ENCODE results near the gene MPST. TPM values are rescaled to one million over a fixed set of nuclear protein-coding genes. Genes with fewer than 3 reads are reported as not detected.

MPST gene
- total RNA-seq, 1 donor from 2014 or later: 146 TPM

DNA sequence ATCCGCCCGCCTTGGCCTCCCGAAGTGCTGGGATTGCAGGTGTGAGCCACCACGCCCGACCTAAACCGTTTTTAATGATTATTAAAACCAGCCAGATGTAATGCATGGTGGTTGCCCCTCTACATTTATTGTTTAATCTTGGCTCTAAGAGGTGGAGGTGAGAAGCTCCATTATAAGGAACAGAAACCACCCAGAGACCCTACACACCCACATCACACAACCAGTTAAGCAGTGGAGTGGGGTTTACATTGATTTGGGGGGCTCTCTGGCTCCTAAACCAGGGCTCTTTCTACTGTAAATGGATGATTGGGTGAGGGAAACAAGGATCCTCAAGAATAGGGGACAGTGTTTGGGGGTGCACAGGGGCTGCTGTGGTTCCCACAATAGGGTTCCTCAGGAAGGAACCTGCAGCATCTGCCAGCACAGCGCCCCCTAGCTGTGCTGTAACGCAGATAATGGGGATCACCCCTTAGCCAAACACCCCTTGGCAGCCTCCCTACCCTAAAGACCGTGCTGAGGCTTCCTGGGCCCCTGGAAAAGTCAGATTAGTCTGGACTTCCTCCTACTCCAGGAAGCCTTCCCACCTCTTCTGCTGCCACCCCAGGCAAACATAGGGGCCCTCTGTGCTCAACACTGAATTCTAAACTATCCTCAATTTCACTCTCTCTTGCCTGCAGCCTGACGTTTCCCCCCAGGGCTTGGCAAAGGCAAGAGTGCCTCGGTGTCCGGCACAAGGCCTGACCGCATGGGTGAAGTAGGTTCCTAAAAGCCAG is 2.4 kb downstream of the MPST start:
- DNase-seq (ENCODE audit: low read depth in 2 of 2): peak; percentile 62 to 65

DNA sequence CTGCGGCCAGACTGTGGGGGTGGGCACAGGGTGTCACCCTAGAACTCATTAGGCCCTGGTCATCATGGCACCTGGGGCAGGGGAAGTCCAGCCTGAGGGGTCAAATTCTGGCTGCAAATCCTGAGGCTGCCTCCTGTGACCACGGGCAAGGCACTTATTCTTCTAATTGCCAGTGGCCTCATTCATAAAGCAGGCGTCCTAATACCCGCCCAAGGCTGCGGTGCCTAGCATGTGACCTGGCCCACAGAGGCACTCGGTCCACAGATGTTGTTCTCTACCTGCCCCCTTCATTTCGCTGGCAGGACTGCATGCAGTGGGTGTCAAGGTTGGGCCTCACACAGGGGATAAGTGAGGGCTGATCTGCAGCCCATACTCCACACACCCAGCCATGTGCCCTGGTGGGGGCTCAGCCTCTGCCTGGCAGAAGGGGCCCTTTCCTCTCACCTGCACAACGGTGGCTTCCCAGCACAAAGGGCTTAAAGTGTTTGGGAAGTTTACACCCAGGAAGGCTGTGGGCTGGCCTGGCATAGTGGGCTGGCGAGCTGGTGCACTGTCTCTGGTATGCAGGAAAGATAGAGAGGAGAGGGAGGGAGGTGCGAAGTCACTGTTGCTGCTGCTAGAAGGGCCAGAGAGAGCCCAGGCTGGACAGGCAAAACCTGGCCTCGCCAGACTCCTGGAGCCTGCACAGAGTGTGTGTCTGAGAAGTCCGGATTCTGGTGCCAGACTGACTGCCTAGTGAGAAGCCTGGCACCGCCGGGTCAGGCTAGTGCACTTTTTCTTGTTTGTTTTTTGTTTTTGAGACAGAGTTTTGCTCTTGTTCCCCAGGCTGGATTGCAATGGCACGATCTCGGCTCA is 3.2 kb downstream of the MPST start:
- DNase-seq (ENCODE audit: low read depth in 2 of 2): no peak

DNA sequence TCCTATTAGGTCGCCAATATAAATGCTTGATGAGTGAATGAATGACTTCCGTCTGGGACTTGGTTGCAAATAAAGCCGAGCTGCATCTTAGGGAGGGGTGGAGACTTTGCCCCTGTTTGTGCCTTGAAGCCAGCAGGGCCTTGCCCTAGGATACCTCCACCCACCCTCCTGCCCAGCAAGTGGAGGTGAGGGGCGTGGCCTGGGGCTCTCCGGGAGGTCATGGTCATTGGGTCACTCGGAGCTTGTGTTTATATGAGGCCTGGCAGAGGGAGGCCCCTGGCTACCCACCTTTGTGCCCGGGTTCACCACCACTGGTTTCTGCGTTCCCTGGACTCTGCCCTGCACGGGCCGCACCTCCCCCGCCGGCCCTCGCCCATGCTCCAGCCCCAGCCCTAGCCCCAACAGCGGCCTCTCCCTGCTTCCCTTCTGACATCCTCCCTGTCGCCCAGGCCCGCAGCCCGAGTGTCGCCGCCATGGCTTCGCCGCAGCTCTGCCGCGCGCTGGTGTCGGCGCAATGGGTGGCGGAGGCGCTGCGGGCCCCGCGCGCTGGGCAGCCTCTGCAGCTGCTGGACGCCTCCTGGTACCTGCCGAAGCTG is 4.3 kb downstream of the MPST start:
- no peak for DNase-seq (ENCODE audit: low read depth in 2 of 2)

DNA sequence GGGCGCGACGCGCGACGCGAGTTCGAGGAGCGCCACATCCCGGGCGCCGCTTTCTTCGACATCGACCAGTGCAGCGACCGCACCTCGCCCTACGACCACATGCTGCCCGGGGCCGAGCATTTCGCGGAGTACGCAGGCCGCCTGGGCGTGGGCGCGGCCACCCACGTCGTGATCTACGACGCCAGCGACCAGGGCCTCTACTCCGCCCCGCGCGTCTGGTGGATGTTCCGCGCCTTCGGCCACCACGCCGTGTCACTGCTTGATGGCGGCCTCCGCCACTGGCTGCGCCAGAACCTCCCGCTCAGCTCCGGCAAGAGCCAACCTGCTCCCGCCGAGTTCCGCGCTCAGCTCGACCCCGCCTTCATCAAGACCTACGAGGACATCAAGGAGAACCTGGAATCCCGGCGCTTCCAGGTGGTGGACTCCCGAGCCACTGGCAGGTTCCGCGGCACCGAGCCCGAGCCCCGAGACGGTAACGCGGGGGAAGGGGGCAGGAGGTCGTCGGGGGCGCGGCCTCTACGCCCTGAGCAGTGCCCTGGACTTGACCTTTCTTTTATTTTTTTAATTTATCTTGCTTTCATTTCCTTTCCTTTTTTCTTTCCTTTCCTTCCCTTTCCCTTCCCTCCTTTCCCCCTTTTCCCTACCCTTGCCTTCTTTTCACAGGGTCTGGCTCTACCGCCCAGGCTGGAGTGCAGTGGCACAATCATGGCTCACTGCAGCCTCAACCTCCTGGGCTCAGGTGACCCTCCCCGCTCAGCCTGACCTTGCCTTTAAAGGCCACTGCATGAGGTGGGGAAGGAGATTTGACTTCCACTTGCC is 5.0 kb downstream of the MPST start:
- no peak for DNase-seq (ENCODE audit: low read depth in 2 of 2)

DNA sequence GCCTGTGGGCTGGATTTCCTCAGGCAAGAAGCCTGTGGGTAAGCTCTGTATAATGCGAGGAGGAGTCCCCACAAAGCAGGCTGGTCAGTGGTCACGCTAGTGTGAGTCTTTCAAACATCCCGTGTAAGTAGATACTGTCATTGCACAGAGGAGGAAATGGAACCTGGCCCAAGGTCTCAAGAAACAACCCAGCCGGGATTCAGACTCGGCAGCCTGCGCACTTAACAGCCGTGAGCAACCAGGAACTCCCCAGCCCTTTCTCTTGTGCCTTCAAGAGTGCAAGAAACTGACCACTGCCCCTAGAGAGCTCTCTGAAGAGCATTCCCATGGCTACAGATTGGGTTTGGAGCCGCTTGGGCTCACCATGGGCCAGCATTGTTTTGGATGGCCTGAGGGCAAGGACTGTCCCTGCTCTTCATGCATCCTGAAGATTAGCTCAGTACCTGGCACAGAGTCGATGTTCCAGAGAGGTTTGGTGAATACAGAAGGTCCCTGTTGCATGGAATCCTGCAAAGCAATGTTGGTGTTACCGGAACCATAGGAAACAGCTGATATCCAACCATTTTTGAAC is 6.0 kb downstream of the MPST start:
- no peak for DNase-seq (ENCODE audit: low read depth in 2 of 2)

DNA sequence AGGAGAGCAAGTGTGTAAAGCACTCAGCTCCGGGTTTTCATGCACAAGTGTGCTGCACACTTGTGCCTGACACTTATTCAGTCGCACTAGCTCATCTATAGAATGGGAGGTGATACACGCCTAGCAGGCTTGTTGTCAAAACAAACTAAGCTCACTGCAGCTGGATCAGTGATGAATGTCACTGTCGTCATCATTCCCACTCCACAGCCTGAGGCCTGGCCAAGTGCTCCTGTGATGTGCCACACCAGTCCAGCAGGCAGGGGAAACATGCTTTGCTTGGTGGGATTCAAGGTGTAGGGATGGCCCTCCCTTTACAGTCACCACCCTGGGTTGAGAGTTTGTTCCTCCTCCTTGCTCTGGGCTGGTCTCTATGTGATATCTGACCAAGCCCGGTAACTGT is 6.8 kb downstream of the MPST start:
- no peak for DNase-seq (ENCODE audit: low read depth in 2 of 2)

DNA sequence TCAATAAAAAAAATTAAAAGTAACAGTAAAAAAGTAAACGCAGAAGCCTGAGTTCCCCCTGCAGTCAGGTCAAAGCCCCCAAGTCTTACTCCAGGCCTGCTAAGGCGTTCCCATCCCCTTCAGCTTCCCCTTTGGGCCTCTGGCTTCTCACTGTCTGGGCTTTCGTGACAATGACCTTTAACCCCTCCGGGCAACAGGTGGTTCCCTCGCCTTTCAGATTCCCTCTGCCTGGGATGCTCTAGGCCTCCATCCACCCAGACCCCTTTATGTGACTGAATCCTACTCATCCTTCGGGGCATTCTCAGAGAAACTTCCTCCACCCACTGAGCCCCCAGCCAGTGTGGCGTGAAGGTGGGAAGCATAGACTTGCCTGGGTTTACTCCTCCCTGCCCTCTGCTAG is 8.0 kb downstream of the MPST start:
- DNase-seq (ENCODE audit: low read depth in 2 of 2): no peak

DNA sequence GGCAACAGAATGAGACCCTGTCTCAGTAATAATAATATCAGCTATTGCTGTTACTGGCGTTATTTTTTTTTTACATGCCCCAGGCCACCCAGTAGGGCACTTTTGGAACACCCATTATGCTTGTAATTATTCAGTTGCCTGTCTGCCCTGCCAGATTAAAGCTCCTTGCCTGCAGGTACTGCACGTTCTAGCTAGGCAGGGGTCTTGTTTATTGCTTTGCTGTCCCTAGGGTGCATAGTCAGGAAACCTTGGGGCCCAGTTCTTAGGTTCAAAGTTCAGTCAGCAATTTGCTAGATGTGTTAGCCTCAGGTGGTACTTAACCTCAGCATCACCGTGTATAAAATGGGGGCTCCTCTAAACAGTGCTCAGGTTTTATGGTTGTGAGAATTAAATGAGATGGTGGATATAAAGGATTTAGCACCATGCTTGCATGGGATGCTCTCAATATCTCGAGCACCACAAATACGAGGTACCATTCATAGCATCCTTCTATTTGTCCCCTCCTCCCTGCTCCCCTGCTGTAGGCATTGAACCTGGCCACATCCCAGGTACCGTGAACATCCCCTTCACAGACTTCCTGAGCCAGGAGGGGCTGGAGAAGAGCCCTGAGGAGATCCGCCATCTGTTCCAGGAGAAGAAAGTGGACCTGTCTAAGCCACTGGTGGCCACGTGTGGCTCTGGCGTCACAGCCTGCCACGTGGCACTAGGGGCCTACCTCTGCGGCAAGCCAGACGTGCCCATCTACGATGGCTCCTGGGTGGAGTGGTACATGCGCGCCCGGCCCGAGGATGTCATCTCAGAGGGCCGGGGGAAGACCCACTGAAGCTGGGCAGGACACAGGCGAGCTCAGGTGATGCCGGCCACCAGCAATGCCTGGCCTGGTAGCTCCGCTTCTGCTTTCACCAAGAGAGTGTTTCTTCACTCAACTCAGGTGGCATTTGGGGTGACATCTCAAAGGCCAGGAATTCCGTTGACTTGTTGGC is 9.4 kb downstream of the MPST start:
- DNase-seq (ENCODE audit: low read depth in 2 of 2): no peak

DNA sequence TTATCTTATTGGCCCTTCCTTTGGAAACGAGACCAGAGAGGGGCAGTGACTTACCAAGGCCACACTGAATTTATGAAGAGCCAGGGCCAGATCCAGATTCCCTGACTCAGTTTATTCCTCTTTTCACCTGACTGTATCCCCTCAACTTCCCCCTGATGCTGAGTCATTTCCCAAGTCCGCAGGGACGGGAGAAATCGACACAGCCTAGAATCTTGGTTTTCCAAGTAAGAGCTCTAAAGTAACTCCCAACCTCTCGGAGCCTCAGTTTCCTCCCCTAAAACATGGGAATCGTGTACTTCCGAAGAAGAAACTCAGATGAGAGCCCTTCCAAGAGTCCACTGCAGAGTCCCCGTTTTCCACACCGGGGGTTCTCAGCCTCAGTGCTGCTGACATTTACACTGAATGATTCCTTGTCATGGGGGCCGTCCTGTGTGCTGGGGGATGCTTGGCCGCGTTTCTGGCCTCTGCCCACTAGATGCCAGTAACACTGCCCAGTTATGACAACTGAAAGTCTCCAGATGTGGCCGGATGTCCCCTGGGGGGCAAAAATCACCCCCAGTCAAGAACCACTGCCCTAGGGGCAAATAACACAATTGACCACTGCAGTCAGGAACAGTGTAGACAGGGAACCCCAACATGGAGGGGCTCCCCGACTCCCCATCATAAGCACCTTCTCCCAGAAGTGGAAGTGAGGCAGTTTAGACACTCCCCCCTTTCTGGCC is 11.2 kb downstream of the MPST start:
- DNase-seq (ENCODE audit: low read depth in 2 of 2): no peak

DNA sequence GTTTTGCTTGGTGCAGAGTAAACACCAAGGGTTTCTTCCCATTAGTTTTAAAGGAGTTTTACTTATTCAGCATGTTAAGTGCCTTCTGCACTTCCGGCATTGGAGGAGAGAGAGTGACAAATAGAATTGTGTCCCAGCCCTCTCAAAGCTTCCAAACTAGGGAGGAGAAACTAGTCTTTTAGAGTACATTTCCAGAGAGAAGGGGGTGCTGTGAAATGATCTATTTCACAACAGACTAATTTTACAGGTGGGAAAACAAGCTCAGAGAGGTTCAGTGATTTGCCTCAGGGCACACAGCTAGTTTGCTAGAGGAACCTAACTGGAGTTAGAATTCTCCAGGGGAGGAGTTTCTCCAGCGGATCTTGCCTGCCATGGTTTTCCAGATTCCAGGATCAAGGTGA is 12.6 kb downstream of the MPST start:
- no peak for DNase-seq (ENCODE audit: low read depth in 2 of 2)

DNA sequence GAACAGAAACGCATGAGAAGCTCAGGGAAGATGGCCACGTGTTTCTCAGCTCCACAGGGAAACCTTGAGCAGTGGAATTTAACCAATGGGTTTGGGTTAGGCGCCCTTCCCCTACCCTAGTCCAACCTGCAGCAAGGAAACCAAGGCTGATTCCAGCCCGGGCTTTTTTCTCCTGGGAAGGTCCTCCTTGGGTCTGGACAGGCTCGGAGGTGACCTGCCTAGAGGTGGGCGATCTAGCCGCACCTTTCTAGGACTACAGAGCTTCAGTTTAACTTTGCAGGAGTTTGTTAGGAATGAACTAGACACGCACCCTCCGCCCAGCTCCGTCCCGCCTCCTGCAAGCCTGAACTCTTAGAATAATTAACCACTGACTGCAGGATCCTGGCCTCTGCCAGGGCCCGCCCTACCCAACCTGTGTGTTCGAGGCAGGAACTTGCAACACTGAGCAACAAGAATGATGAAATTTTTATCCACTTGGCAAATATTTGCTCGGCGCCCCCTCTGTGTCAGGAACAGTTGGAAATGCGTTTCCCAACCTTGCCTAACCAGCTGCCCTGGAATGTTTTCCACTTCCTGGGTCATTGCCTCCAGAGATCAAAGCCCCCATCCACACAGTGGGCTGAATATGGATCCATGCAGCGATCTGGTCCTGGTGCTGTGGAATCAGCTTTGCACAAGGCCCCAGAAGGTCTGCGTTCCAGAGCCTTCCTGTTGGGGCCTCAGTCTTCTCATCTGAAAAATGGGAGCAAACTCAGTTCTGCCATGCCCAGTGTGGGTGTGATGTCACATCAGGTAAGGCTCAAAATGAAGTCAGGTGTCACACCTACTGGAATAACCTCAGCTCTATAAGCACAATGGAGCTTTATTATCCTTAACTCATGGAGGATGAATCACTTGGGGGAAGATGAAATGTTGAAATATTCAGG is 13.3 kb downstream of the MPST start:
- peak in 1 of 2 donors; percentile 49 for DNase-seq (ENCODE audit: low read depth in 2 of 2)

DNA sequence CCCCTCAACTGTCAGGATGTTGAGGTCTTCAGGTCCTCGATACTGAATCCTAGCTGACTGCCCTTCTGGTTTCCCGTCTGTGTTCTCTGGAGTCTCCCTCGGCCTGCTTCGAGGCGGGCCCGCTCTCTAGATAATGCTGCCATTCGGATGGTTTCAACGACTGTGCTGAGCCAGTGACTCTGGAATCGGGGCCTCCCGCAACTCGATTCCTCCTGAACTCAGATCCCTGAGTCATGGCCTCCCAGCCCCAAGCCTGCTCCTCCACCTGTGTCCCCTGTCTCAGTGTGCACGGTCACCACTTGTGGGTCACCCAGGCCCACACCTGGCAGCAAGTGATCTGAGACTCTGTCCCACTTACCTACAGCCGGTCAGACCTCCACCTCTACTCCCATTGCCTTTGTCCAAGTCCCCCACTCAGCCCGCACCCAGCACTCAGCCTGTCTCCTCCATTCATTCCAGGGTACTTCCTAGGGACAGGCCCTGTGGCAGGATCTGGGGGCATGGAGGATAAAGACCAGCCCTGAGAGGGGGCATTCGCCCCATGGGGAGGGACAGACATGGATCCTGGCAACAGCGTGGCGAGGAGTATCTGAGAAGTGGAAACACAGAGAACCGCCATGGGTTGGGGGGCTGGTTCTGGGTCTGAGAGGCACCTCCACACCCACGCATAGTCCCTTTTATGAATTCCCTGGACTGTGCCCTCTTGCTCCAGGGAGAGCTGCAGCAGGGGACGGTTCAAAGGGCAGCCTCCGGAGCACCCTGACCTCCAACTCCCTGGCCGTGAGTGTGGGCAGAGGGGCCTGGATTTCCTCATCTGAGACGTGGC is 14.3 kb downstream of the MPST start:
- no peak for DNase-seq (ENCODE audit: low read depth in 2 of 2)

DNA sequence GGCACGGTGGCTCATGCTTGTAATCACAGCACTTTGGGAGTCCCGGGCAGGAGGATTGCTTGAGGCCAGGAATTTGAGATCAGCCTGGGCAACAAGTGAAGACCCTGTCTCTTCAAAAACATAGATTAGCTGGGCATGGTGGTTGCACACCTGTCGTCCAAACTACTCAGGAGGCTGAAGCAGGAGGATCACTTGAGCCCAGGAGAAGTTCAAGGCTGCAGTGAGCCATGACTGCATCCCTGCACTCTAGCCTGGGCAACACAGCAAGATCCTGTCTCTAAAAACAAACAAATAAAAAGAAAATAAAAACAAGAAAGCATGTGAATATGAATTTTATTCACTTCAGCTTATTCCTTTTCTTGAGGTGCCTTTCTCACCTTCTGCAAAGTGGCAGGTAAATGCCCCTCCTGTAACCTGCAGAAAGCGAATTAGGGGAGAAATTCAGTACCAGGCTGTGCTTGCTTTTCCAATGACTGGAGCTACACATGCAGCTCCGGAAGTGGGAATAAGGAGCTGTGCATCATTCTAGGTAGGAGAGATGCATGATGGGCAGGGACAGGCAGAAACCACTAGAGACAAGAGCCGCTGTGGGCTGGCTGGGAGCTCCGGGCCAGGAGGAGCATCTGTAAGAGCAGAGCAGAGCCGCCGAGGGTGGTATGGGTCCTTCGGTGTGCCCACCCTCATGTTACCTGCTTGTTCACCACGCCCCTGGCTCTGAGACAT is 17.3 kb downstream of the MPST start:
- no peak for DNase-seq (ENCODE audit: low read depth in 2 of 2)

DNA sequence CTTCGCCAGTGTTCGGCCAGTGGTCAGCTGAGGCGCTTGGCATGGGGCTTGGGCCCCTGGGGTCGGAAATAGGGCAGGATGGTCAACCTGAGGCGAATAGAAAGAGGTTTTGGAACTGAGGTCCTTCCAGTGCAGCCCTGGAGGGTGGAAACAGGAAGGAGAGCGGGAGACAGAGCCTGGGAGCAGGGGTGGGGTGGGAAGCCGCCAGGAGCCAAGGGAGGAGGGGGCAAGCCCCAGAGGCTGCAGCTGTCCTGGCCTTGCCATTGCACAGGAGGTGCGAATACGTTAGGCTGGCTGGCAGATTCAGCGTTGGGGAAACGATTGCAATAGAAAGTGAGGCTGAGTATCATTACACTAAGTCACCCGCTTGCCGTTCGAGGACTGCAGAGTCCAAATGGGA is 18.1 kb downstream of the MPST start:
- peak in 1 of 2 donors; percentile 21 for DNase-seq (ENCODE audit: low read depth in 2 of 2)

DNA sequence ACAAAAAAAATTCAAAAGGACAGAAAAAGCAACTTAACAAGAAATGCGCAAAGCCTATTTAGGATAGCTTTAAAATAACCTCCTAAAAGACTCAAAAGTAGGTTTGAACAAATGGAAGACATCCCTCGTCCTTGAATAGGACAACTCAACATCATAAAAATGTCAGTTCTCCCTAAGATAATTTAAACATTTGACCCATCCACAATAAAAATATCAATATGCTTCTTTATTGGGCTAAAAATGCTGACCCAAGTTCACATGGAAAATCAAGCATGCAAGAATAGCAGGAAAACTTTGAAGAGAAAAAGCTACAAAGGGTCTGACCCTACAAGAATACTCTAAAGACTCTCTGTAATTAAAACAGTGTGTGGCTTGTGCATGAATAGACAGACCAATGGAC is 19.9 kb downstream of the MPST start:
- no peak for DNase-seq (ENCODE audit: low read depth in 2 of 2)

DNA sequence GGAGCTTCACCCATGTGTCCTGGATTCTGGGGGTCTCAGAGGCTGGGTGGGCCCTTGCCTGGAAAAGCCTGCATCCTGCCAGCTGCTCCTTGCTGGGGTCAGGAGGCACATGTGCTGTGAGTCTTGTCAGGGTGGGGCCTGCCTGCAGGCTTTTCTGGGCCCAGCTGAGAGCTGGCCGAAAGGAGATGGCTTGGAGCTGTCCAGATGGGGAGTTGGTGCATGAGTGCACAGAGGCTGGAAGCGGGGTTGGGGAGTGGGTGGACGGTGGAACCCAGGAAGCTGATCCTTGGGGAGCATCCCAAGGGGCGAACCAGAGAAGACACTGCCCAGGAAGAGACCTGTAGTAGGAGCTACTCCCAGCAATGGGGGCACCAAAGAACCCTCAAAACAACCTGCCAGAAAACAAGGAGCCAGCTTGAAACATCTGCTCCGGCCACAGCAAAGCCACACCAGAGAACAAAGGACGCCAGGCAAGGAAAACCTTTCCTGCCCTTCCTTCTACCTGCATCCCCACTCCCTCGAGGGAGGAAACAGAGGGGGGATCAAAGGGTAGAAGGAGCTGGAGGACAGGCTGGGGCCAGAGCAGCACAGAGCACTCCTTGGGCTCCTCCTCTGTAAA is 23.8 kb downstream of the MPST start:
- DNase-seq (ENCODE audit: low read depth in 2 of 2): no peak
